Upper lobe of right lung (tissue), 1 donor: ENCODE results near the gene TTF2. TPM values are rescaled to one million over a fixed set of nuclear protein-coding genes. Genes with fewer than 3 reads are reported as not detected.

ENCODE experiments used
- ATAC-seq: fragments of 200-7000 bp; cut with Tn5 transposase; one replicate; pipeline ENCODE4 v1.9.1; 2020; ENCODE audit warnings: mild to moderate bottlenecking, moderate library complexity
- DNase-seq: peaks from one replicate; pipeline ENCODE4 v3.0.0-alpha.2; 2020
- H3K27ac ChIP-seq: fragments of 200-600 bp; one replicate; pipeline ENCODE4 v1.8.0; 2022
- H3K27me3 ChIP-seq: fragments of 200-600 bp; one replicate; pipeline ENCODE4 v1.8.0; 2022; ENCODE audit warnings: mild to moderate bottlenecking
- H3K36me3 ChIP-seq: fragments of 200-600 bp; one replicate; pipeline ENCODE4 v1.8.0; 2022
- H3K4me1 ChIP-seq: fragments of 200-600 bp; one replicate; pipeline ENCODE4 v1.8.0; 2022
- H3K4me3 ChIP-seq: fragments of 200-600 bp; one replicate; pipeline ENCODE4 v1.8.0; 2022; ENCODE audit warnings: mild to moderate bottlenecking
- H3K9me3 ChIP-seq: fragments of 200-600 bp; one replicate; pipeline ENCODE4 v1.8.0; 2022
- intact Hi-C: fragments of 100-400 bp; cut with DNase I; formaldehyde crosslinking; loops from one replicate; pipeline ENCODE4 v1.11.0; 2022
- total RNA-seq: library from RNA; stranded (reverse); fragmentation: NEBNext Ultra II Directional; extraction: Animal tissue kit (Norgen Biotek cat#: 25700); gene quantifications from one replicate; pipeline ENCODE4 v1.2.1, GENCODE V29; 2021
- TF ChIP-seq, protein P1 (sequence below): fragments of 200-600 bp; IDR thresholded peaks from one replicate; pipeline ENCODE4 v1.8.0; 2022; ENCODE audit warnings: antibody characterized with exemption
- donor health status: DM: no; HTN: yes; CAD: no; lungs with severe emphysema.

TTF2 gene
- total RNA-seq, 1 donor from 2014 or later, result 14.8 TPM

DNA sequence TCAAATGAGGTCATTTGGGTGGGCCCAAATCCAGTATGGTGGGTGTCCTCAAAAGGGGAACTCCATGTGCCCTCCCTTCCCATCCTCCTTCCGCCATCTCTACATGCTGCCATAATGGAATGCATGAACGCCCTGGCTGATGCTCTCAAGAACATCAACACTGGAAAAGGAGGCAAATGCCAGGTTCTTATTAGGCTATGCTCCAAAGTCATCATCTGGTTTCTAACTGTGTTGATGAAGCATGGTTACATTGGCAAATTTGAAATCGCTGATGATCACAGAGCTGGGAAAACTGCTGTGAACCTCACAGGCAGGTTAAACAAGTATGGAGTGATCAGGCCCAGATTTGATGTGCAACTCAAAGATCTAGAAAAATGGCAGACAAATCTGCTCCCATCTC, 78.0 kb downstream of the TTF2 start:
- no peaks in the 10 kb centered on the region for H3K9me3 ChIP-seq
- TF ChIP-seq, protein P1, sequence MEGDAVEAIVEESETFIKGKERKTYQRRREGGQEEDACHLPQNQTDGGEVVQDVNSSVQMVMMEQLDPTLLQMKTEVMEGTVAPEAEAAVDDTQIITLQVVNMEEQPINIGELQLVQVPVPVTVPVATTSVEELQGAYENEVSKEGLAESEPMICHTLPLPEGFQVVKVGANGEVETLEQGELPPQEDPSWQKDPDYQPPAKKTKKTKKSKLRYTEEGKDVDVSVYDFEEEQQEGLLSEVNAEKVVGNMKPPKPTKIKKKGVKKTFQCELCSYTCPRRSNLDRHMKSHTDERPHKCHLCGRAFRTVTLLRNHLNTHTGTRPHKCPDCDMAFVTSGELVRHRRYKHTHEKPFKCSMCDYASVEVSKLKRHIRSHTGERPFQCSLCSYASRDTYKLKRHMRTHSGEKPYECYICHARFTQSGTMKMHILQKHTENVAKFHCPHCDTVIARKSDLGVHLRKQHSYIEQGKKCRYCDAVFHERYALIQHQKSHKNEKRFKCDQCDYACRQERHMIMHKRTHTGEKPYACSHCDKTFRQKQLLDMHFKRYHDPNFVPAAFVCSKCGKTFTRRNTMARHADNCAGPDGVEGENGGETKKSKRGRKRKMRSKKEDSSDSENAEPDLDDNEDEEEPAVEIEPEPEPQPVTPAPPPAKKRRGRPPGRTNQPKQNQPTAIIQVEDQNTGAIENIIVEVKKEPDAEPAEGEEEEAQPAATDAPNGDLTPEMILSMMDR, result no peak
- H3K4me1 ChIP-seq, result no peaks in the 10 kb centered on the region
- H3K27ac ChIP-seq, result no peak overlapping the region
- no peaks in the 10 kb centered on the region for H3K36me3 ChIP-seq
- H3K4me3 ChIP-seq, result no peak overlapping the region
- ATAC-seq (no peak), DNase-seq (no peak)
- intact Hi-C loops, result no loop called here
- H3K27me3 ChIP-seq, result no peaks in the 10 kb centered on the region

DNA sequence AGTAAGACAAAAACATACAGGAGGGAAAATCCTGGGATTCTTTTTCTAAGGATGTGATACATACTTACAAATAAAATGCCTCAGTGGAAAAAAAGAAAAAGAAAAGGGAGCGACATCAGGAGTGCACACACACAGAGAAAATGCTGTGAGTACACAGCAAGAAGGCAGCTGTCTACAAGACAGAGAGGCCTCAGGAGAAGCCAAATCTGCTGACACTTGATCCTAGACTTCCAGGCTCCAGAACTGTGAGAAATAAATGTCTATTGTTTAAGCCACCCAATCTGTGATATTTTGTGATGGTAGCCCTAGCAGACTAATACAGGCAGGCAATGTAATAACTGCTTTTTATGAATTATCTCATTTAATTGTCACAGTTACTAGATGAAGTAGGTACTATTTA, 78.4 kb downstream of the TTF2 start:
- intact Hi-C loops, result no loop called here
- TF ChIP-seq, protein P1, result no peak
- ATAC-seq (no peak), DNase-seq (no peak)
- Histone ChIP-seq H3K4me1 (no peaks in the 10 kb centered on the region), H3K4me3 (no peak overlapping the region), H3K27me3 (no peaks in the 10 kb centered on the region), H3K9me3 (no peaks in the 10 kb centered on the region), H3K27ac (no peak overlapping the region), H3K36me3 (no peaks in the 10 kb centered on the region)

DNA sequence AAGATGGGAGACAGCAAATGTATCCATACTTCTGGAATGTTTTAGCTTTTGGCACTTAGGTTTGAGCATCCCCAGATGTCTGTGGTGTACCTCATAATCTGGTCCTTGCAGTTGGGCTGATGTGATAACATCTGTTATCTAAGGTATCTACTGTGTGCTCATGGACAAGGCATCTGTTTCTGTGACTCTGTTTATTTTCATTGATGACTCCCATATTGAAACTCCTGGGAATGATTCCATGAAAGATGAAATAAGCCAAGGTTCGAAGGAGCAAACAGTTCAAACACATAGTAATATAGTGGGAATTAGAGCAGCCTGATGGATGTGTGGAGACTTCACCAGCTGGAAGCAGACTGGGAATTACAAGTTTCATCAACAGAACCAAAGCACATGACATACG, 82.1 kb downstream of the TTF2 start:
- H3K36me3 ChIP-seq, result no peaks in the 10 kb centered on the region
- intact Hi-C loops, result no loop called here
- ATAC-seq (no peak), DNase-seq (no peak)
- H3K27me3 ChIP-seq, result peaks cover 8% of the 10 kb centered on the region
- TF ChIP-seq, protein P1, result no peak
- no peak overlapping the region for H3K27ac ChIP-seq
- H3K4me3 ChIP-seq, result no peak overlapping the region
- H3K4me1 ChIP-seq, result no peaks in the 10 kb centered on the region
- no peaks in the 10 kb centered on the region for H3K9me3 ChIP-seq

DNA sequence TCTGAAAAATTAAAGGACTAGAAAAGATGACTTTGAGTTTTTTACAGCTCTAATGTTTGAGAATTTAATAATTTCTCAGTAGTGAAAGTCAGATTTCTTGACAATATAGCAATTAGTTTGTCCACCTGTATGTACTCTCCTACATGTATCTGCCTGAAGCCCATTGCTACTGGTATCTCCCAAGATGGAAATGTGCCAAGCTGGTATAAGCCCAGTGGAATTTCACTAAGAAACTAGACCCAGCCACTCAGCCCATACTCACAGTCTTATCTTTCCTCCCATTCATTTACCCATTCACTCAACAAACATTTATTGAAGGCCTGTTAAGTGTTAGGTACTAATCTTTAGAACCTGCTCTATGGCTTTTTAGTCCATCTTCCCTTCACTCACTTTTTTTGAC, 83.0 kb downstream of the TTF2 start:
- DNase-seq (no peak), ATAC-seq (no peak)
- Histone ChIP-seq H3K27me3 (peaks cover 11% of the 10 kb centered on the region), H3K4me3 (no peak overlapping the region), H3K36me3 (no peaks in the 10 kb centered on the region), H3K9me3 (no peaks in the 10 kb centered on the region), H3K4me1 (no peaks in the 10 kb centered on the region), H3K27ac (no peak overlapping the region)
- TF ChIP-seq, protein P1, result no peak
- intact Hi-C loops, result no loop called here

DNA sequence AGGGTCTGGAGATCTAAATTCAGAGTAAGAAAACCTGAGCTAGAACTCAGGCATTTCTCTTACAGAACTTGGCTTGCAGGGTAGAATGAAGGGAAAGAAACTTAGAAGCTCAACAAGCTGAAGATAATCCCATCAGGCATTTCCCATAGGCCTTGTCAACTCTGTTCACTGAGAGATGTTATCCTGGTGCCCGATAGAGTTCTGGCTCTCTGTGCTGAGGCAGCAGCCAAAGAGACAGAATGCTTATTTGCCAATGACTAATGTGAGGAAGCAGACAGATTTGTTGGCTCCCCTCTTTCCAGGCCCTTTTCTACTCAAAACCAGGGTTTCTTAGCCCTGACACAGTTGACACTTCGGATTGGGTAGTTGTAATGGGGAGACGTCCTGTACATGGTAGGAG, 83.7 kb downstream of the TTF2 start:
- ATAC-seq, result no peak
- TF ChIP-seq, protein P1, result no peak
- intact Hi-C loops, result no loop called here

DNA sequence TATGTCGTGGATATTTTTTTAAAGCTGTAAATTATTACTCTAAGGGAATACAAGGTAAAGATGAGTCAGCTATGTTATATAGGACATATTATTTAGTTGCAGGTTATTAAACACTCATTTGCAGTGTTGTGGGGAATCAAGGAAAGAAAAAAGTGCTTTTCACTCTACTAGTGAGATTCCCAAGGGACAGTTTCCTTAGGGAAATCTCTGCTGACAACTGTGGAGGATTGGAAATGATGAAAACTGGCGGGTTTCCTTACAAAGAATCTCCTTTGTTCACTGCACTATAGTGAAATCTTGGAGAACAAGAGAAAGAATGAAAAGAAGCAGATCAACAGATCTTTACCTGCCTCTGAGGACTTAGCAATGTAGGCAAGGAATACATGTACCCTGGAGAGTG, 85.9 kb downstream of the TTF2 start:
- DNase-seq (no peak), ATAC-seq (no peak)
- Histone ChIP-seq H3K4me3 (no peak overlapping the region), H3K27ac (no peak overlapping the region), H3K36me3 (no peaks in the 10 kb centered on the region), H3K4me1 (no peaks in the 10 kb centered on the region), H3K27me3 (peaks cover 11% of the 10 kb centered on the region), H3K9me3 (no peaks in the 10 kb centered on the region)
- intact Hi-C loops, result no loop called here
- TF ChIP-seq, protein P1, result no peak

More for the DNA sequence above, 83.7 kb downstream of the TTF2 start:
- peaks cover 11% of the 10 kb centered on the region for H3K27me3 ChIP-seq
- no peak overlapping the region for H3K4me3 ChIP-seq
- H3K36me3 ChIP-seq, result no peaks in the 10 kb centered on the region
- H3K9me3 ChIP-seq, result no peaks in the 10 kb centered on the region
- no peak overlapping the region for H3K27ac ChIP-seq
- H3K4me1 ChIP-seq, result no peaks in the 10 kb centered on the region
- no peak for DNase-seq
